HepG2 (cell line): Measurements from ENCODE around the gene CPNE5. TPM values are rescaled to one million over a fixed set of nuclear protein-coding genes. Genes with fewer than 3 reads are reported as not detected.

ENCODE experiments used
- ATAC-seq: fragments of 200-7000 bp; cut with Tn5 transposase; 3 replicates; pipeline ENCODE4 v1.9.1; 2020; ENCODE audit warnings: mild to moderate bottlenecking, moderate library complexity
- BruUV-seq: library from RNA; stranded (reverse); fragments of 400-500 nt; replicated peaks from 2 replicates; lab custom pipeline; 2021; lab: Mats Ljungman, UMichigan
- CTCF ChIA-PET: fragments of 300-600 bp; formaldehyde crosslinking; extraction: SDS; loops from one replicate; lab custom pipeline; 2021; ENCODE audit warnings: low total read pairs, inconsistent platforms, low intra/inter-chr PET ratio; lab: Yijun Ruan, JAX
- POLR2A ChIA-PET: fragments of 350-600 bp; sonication (Branson Sonifier 250); formaldehyde crosslinking; loops from one replicate; lab custom pipeline; 2020; ENCODE audit warnings: antibody characterized with exemption, inconsistent platforms; lab: Yijun Ruan, JAX
- DNase-seq: peaks from one replicate; pipeline ENCODE4 v3.0.0-alpha.2; 2015; ENCODE audit warnings: low spot score
- FAIRE-seq: peaks from 3 replicates; lab custom pipeline; 2011; peaks lifted over from hg19 to GRCh38; lab: Jason Lieb, UNC
- H2AFZ ChIP-seq: one replicate; pipeline ENCODE4 v1.6.1; 2011; ENCODE audit warnings: low read length, inconsistent platforms
- H3K27ac ChIP-seq: fragments of 300-600 bp; 3 replicates; pipeline ENCODE4 v1.8.0; 2011; ENCODE audit warnings: mixed run types, mild to moderate bottlenecking, mixed read lengths, low read length, inconsistent platforms; ENCODE audit not compliant: insufficient read depth; ENCODE audit errors: extremely low read length
- H3K27me3 ChIP-seq, 2 experiments: fragments of 200-600 bp in 1 of 2; 2 replicates in 1 of 2; 3 replicates in 1 of 2; pipeline versions ENCODE4 v1.6.0 to v1.8.0; 2011; ENCODE audit warnings: low read length in 2 of 2, mild to moderate bottlenecking in 2 of 2, moderate library complexity in 2 of 2, inconsistent platforms in 1 of 2; ENCODE audit not compliant: insufficient read depth in 2 of 2, control insufficient read depth in 1 of 2
- H3K36me3 ChIP-seq, 2 experiments: fragments of 200-600 bp in 1 of 2; replicated peaks in 1 of 2; 2 replicates in 1 of 2; 3 replicates in 1 of 2; pipeline versions ENCODE4 v1.5.1 to v1.8.0; 2011; ENCODE audit warnings: low read length in 2 of 2, inconsistent platforms in 1 of 2; ENCODE audit not compliant: insufficient read depth in 2 of 2, control insufficient read depth in 1 of 2
- H3K4me1 ChIP-seq: 2 replicates; pipeline ENCODE4 v1.5.1; 2012; ENCODE audit warnings: low read length, inconsistent platforms; ENCODE audit not compliant: insufficient read depth
- H3K4me2 ChIP-seq: 2 replicates; pipeline ENCODE4 v1.6.0; 2011; ENCODE audit warnings: low read depth, low read length, inconsistent platforms
- H3K4me3 ChIP-seq, 3 experiments: fragments of 200-600 bp in 1 of 3; sonication (generic), shearing (Covaris generic) in 1 of 3; replicated peaks in 1 of 3; 2 replicates each; pipeline ENCODE4 v1.5.1; 2011 to 2016; ENCODE audit warnings: low read length in 3 of 3, inconsistent platforms in 2 of 3, low read depth in 2 of 3, mild to moderate bottlenecking in 2 of 3, control low read depth in 1 of 3, mixed read lengths in 1 of 3; ENCODE audit not compliant: insufficient read depth in 1 of 3
- H3K79me2 ChIP-seq: one replicate; pipeline ENCODE4 v1.6.1; 2011; ENCODE audit warnings: low read length, inconsistent platforms; ENCODE audit not compliant: insufficient read depth
- H3K9ac ChIP-seq: 2 replicates; pipeline ENCODE4 v1.6.0; 2011; ENCODE audit warnings: mild to moderate bottlenecking, low read depth, low read length, inconsistent platforms; ENCODE audit not compliant: insufficient read depth
- H3K9me3 ChIP-seq: 2 replicates; pipeline ENCODE4 v1.5.1; 2012; ENCODE audit warnings: mild to moderate bottlenecking, low read length
- H4K20me1 ChIP-seq: 2 replicates; pipeline ENCODE4 v1.6.0; 2011; ENCODE audit warnings: inconsistent platforms, mild to moderate bottlenecking, low read length, moderate library complexity; ENCODE audit not compliant: insufficient read depth
- ADNP ChIP-seq: sonication (generic); formaldehyde crosslinking; IDR thresholded peaks from 2 replicates; pipeline ENCODE4 v1.4.0; 2020; ENCODE audit warnings: missing genetic modification reagents
- CBX5 ChIP-seq: sonication (generic); formaldehyde crosslinking; IDR thresholded peaks from 2 replicates; pipeline ENCODE4 v1.4.0; 2020; ENCODE audit warnings: missing genetic modification reagents, borderline replicate concordance
- CHD4 ChIP-seq: fragments of 200-600 bp; sonication (generic); IDR thresholded peaks from 2 replicates; pipeline ENCODE4 v1.7.0; 2017; ENCODE audit warnings: mild to moderate bottlenecking, low read length, borderline replicate concordance
- ESRRA ChIP-seq: sonication (generic); formaldehyde crosslinking; IDR thresholded peaks from 2 replicates; pipeline ENCODE4 v1.5.1; 2020; ENCODE audit warnings: mild to moderate bottlenecking, low read depth, missing genetic modification reagents
- HMGA1 ChIP-seq: sonication (generic); formaldehyde crosslinking; conservative IDR thresholded peaks from 2 replicates; pipeline ENCODE4 v1.4.0; 2020; ENCODE audit warnings: missing genetic modification reagents
- HNRNPH1 ChIP-seq: fragments of 200-400 bp; formaldehyde crosslinking; optimal IDR thresholded peaks from 2 replicates; pipeline ENCODE3; 2017; ENCODE audit warnings: mild to moderate bottlenecking, low read depth, low read length
- JUNB ChIP-seq: sonication (generic); formaldehyde crosslinking; IDR thresholded peaks from 2 replicates; pipeline ENCODE4 v1.8.0; 2022; ENCODE audit warnings: missing genetic modification reagents, mild to moderate bottlenecking, borderline replicate concordance
- MIXL1 ChIP-seq: IDR thresholded peaks from 2 replicates; pipeline ENCODE4 v1.6.1; 2016
- NR3C1 ChIP-seq: sonication (generic); formaldehyde crosslinking; IDR thresholded peaks from 2 replicates; pipeline ENCODE4 v1.4.0; 2020; ENCODE audit warnings: missing genetic modification reagents
- PCBP1 ChIP-seq: fragments of 200-400 bp; formaldehyde crosslinking; IDR thresholded peaks from 2 replicates; pipeline ENCODE4 v1.6.1; 2017; ENCODE audit warnings: mild to moderate bottlenecking, low read depth, low read length, borderline replicate concordance
- RORA ChIP-seq: sonication (generic); formaldehyde crosslinking; IDR thresholded peaks from 2 replicates; pipeline ENCODE4 v1.5.0; 2020; ENCODE audit warnings: mild to moderate bottlenecking, missing genetic modification reagents, moderate library complexity
- SIX1 ChIP-seq: sonication (generic); formaldehyde crosslinking; IDR thresholded peaks from 2 replicates; pipeline ENCODE4 v1.4.0; 2020; ENCODE audit warnings: missing genetic modification reagents, borderline replicate concordance
- SSRP1 ChIP-seq: IDR thresholded peaks from 2 replicates; pipeline ENCODE4 v1.6.1; 2016; ENCODE audit warnings: control low read depth
- TBX2 ChIP-seq: sonication (generic); formaldehyde crosslinking; IDR thresholded peaks from 2 replicates; pipeline ENCODE4 v1.5.0; 2020; ENCODE audit warnings: missing genetic modification reagents, mild to moderate bottlenecking, borderline replicate concordance
- ZNF10 ChIP-seq: sonication (generic); formaldehyde crosslinking; IDR thresholded peaks from 2 replicates; pipeline ENCODE4 v1.4.0; 2020; ENCODE audit warnings: mild to moderate bottlenecking, low read depth, missing genetic modification reagents, borderline replicate concordance
- ZNF431 ChIP-seq: sonication (generic); formaldehyde crosslinking; IDR thresholded peaks from 2 replicates; pipeline ENCODE4 v1.9.0; 2022; ENCODE audit warnings: missing genetic modification reagents, low read depth, mild to moderate bottlenecking, borderline replicate concordance
- ZNF7 ChIP-seq: IDR thresholded peaks from 2 replicates; pipeline ENCODE4 v1.6.1; 2016; ENCODE audit warnings: missing biosample characterization, missing genetic modification reagents
- WGBS: methylation state at CpG from one replicate; pipeline ENCODE4 v1.1.6; 2017; ENCODE audit warnings: low lambda C conversion rate; 5-methylcytosine and 5-hydroxymethylcytosine counted together
- in situ Hi-C: cut with HindIII; loops from 2 replicates; pipeline ENCODE4 v1.10.0; 2017; ENCODE audit warnings: low pct_unique_long_range_greater_than_20kb; ENCODE audit not compliant: extremely low pct_ligation_motif_present
- intact Hi-C: fragments of 100-400 bp; cut with micrococcal nuclease; formaldehyde crosslinking; loops from one replicate; pipeline ENCODE4 v1.10.0; 2022; ENCODE audit not compliant: unreplicated experiment
- polyA plus RNA-seq, 8 experiments: library from polyadenylated mRNA; depleted of rRNA in 3 of 8; stranded (reverse) in 7 of 8; unstranded in 1 of 8; fragments of >200 nt; fragmentation: Illumina TruSeq in 4 of 8; extraction: Trizol in 4 of 8; gene quantifications; 2 replicates each; pipeline versions ENCODE4 v1.2.1 to v1.2.3, GENCODE V29; 2011 to 2016; ENCODE audit warnings: low read depth in 4 of 8, missing spikeins in 1 of 8, mixed read lengths in 1 of 8; ENCODE audit not compliant: insufficient read depth in 1 of 8
- total RNA-seq, 5 experiments: library from RNA; depleted of rRNA; stranded (reverse); fragments of >200 nt; fragmentation: Illumina TruSeq; extraction: Trizol; gene quantifications; 2 replicates each; pipeline ENCODE4 v1.2.3, GENCODE V29; 2016; ENCODE audit warnings: low read depth in 1 of 5
- TF ChIP-seq, protein P1 (sequence below): sonication (generic); formaldehyde crosslinking; IDR thresholded peaks from 2 replicates; pipeline ENCODE4 v1.5.1; 2020; ENCODE audit warnings: missing genetic modification reagents, mild to moderate bottlenecking, borderline replicate concordance
- TF ChIP-seq, protein P2 (sequence below): conservative IDR thresholded peaks from 2 replicates; pipeline ENCODE4 v1.6.1; 2018; ENCODE audit warnings: missing genetic modification reagents

CPNE5 gene
- total and polyA plus RNA-seq, 2 of the 13 experiments (the other 11 are each of a cell fraction or from before 2014, with no cell fraction given) = 0.16 TPM; not detected in 1

DNA sequence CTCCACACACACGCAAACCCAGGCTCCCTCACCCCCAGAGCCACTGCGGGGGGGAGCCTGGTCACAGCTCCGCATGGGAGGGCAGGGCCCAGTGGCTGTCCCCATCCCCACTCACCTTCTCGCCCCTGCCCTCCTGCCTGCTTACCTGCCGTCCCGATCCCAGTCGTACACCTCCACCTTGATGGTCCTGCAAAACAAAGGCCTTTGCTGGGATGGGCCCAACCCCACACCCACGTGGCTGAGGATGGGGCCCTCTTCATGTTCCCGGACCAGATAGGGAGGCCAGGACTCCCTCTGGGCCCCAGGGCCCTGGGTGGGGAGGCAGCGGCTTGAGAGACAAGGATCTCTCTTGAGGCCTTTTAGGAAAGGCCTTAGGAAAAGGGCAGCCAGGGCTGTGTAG, 74.1 kb downstream of the CPNE5 start:
- ATAC-seq = no peak
- Histone ChIP-seq H4K20me1 (no peaks in the 10 kb centered on the region; the same call in 1 of the 2 replicates), H3K36me3 (no peaks in the 10 kb centered on the region), H2AFZ (no peak overlapping the region), H3K9ac (no peak overlapping the region), H3K4me3 (no peak overlapping the region), H3K27ac (no peak overlapping the region), H3K9me3 (no peaks in the 10 kb centered on the region), H3K27me3 (peaks cover 8 to 60% of the 10 kb centered on the region in 2 experiments), H3K79me2 (no peaks in the 10 kb centered on the region), H3K4me2 (no peak overlapping the region), H3K4me1 (no peaks in the 10 kb centered on the region)
- POLR2A ChIA-PET = no interaction called here
- WGBS = 32% methylated on average over 10 of the region's 10 CpGs
- TF ChIP-seq ZNF10 = no peak
- no peak for TF ChIP-seq NR3C1 (CRISPR knock-in tag)
- no peak for TF ChIP-seq ADNP (CRISPR knock-in tag)
- no peak for TF ChIP-seq MIXL1
- TF ChIP-seq SSRP1 (CRISPR knock-in tag) = no peak
- TF ChIP-seq ESRRA (CRISPR knock-in tag) = no peak
- TF ChIP-seq RORA (CRISPR knock-in tag) = no peak
- TF ChIP-seq TBX2 = no peak
- TF ChIP-seq, protein P1, sequence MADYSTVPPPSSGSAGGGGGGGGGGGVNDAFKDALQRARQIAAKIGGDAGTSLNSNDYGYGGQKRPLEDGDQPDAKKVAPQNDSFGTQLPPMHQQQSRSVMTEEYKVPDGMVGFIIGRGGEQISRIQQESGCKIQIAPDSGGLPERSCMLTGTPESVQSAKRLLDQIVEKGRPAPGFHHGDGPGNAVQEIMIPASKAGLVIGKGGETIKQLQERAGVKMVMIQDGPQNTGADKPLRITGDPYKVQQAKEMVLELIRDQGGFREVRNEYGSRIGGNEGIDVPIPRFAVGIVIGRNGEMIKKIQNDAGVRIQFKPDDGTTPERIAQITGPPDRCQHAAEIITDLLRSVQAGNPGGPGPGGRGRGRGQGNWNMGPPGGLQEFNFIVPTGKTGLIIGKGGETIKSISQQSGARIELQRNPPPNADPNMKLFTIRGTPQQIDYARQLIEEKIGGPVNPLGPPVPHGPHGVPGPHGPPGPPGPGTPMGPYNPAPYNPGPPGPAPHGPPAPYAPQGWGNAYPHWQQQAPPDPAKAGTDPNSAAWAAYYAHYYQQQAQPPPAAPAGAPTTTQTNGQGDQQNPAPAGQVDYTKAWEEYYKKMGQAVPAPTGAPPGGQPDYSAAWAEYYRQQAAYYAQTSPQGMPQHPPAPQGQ (CRISPR knock-in tag) = no peak
- no peak for TF ChIP-seq HMGA1 (CRISPR knock-in tag)
- no peak for TF ChIP-seq ZNF7 (CRISPR knock-in tag)
- no peak for TF ChIP-seq PCBP1
- TF ChIP-seq HNRNPH1 = no peak
- TF ChIP-seq CHD4 = no peak
- no peak for TF ChIP-seq SIX1 (CRISPR knock-in tag)
- TF ChIP-seq, protein P2, sequence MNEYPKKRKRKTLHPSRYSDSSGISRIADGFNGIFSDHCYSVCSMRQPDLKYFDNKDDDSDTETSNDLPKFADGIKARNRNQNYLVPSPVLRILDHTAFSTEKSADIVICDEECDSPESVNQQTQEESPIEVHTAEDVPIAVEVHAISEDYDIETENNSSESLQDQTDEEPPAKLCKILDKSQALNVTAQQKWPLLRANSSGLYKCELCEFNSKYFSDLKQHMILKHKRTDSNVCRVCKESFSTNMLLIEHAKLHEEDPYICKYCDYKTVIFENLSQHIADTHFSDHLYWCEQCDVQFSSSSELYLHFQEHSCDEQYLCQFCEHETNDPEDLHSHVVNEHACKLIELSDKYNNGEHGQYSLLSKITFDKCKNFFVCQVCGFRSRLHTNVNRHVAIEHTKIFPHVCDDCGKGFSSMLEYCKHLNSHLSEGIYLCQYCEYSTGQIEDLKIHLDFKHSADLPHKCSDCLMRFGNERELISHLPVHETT (CRISPR knock-in tag) = no peak
- TF ChIP-seq CBX5 (CRISPR knock-in tag) = no peak
- no peak for TF ChIP-seq JUNB (CRISPR knock-in tag)
- no peak for TF ChIP-seq ZNF431 (CRISPR knock-in tag)
- CTCF ChIA-PET = interaction anchor here (1.4 to 3.2 kb wide), 4 partner anchors 86 to 253 kb away, joined by 5 to 47 read pairs (median 19); no protein-coding TSS in a partner anchor
- no peak for DNase-seq
- no peak for FAIRE-seq
- no TSS peak for BruUV-seq
- intact Hi-C loops (no loop called here), in situ Hi-C loops (loop anchor here (5.0 kb wide), 1 partner anchor 447 kb away; no protein-coding TSS in a partner anchor)
